Neural progenitor cell (in vitro differentiated cells): ENCODE data around the gene KDM7A.

ENCODE experiments used
- EZH2 ChIP-seq: fragments of 200-600 bp; sonication (generic); IDR thresholded peaks from 2 replicates; pipeline ENCODE4 v1.6.1; 2017; ENCODE audit warnings: antibody characterized with exemption, mild to moderate bottlenecking, moderate library complexity
- EZH2phosphoT487 ChIP-seq: fragments of 200-600 bp; sonication (generic); IDR thresholded peaks from 2 replicates; pipeline ENCODE4 v1.6.1; 2017; ENCODE audit warnings: antibody characterized with exemption
- TF ChIP-seq, protein P1 (sequence below): fragments of 200-600 bp; sonication (generic); IDR thresholded peaks from 2 replicates; pipeline ENCODE4 v1.5.1; 2017; ENCODE audit warnings: antibody characterized with exemption, mild to moderate bottlenecking

DNA sequence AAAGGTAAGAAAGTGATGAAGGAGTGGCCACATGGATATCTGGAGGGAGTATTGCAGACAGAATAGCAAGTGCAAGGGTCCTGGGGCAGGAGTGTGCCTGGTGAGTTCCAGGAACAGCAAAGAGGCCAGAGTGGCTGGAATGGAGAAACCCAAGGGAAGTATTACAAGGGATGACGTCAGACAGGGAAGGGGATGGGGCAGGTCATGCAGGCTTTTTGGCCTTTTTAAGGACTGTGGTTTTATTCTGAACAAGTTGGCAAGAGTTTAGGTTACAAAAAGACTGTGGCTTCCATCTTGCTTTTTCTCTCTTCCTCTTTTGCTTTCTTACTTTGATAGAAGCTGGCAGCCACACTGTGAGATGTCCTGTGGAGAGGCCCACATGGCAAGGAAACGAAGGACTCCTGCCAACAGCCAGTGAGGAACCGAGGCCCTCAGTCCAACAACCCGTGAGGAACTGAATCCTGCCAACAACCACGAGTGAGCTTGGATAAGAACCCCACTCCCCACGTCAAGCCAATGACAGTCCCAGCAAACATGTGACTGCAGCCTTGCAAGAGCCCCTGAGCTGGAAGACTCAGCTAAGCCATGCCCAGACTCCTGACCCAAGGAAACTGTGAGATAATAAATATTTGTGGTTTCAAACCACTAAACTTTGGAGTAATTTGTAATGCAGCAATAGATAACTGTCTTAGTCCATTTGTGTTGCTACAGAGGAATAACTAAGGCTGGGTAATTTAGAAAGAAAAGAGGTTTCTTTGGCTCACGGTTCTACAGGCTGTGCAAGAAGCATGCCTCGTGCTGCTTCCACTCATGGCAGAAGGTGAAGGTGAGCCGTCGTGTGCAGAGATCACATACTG, 19.8 kb upstream of the KDM7A start:
- TF ChIP-seq, protein P1, sequence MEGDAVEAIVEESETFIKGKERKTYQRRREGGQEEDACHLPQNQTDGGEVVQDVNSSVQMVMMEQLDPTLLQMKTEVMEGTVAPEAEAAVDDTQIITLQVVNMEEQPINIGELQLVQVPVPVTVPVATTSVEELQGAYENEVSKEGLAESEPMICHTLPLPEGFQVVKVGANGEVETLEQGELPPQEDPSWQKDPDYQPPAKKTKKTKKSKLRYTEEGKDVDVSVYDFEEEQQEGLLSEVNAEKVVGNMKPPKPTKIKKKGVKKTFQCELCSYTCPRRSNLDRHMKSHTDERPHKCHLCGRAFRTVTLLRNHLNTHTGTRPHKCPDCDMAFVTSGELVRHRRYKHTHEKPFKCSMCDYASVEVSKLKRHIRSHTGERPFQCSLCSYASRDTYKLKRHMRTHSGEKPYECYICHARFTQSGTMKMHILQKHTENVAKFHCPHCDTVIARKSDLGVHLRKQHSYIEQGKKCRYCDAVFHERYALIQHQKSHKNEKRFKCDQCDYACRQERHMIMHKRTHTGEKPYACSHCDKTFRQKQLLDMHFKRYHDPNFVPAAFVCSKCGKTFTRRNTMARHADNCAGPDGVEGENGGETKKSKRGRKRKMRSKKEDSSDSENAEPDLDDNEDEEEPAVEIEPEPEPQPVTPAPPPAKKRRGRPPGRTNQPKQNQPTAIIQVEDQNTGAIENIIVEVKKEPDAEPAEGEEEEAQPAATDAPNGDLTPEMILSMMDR, result no peak
- TF ChIP-seq EZH2 (no peak), EZH2phosphoT487 (no peak)
